GM15510 (cell line): ENCODE results near the gene THADA.

Experiments
- POLR2A ChIP-seq: IDR thresholded peaks from 3 replicates; pipeline ENCODE4 v1.6.1; 2011; ENCODE audit warnings: borderline replicate concordance; ENCODE audit not compliant: insufficient read length; ENCODE audit errors: extremely low read depth

The THADA gene

DNA sequence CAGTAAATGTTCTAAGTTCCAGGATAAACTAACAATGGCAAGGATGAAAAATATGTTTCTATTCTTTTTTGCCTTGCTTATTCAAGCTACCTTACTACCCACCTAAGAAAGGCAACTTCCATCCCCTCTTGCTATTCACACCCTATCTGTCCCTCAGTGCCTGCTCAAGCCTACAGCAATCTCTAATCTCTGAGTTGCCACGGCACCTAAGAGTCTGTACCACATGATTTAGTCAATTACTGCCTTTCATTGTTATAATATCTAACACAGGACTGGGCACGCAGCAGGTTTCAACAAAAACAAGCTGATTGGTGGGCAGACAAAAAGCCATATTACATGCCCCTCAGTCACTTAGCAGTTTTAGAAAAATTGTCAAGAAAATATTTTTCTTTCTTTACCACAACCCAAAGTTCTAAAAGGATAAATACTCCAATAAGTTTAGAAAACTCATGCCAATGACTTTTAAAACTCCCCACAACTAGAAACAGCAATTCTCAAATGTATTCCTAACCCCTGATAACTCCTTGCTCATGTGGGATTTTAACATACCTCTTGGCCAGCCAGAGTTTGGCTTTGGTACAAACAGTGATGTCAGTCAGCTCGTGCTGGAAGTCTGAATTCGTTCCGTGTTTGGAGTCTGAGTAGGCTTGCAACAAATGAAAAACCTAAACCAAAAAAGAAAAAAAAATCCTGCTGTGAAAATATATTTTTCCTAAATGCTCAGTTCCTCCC, 252.1 kb downstream of the THADA start:
- TF ChIP-seq POLR2A, result no peak

DNA sequence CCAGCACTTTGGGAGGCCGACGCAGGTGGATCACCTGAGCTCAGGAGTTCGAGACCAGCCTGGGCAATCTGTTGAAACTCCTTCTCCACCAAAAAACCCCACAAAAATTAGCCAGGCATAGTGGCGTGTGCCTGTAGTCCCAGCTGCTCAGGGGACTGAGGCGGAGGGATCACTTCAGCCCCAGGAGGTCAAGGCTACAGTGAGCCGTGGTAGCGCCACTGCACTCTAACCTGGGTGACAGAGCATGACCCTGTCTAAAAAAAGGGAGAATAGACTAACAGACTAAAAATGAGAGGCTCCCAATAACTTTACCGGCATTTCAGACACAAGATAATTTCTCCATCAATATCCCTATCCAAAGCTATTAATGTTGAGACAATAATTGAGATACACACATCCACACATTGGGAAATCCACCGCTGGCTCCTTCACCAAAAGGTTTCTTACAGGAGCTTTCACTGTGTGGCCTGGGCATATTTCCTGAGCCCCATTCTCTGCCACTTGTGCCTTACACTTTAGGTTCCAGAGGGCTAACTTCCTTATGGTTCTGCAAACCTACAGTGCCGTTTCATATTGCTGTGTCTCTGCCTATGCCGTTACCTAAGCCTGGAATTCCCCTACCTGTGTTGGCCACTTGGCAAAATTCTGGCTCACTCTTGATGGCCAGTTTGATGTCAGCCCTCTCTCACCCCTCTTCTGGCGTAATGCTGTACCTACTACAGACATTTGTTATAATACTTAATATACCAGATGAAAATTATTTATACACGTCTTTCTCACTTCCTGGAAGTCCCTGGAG, 253.7 kb downstream of the THADA start:
- no peak for TF ChIP-seq POLR2A

- TF ChIP-seq POLR2A, result no peak
These were observed 254.9 kb downstream of the THADA start for GRCh38 chr2:43340945-43341356.

- TF ChIP-seq POLR2A, result no peak
These were observed 255.8 kb downstream of the THADA start for GRCh38 chr2:43340066-43340465.

DNA sequence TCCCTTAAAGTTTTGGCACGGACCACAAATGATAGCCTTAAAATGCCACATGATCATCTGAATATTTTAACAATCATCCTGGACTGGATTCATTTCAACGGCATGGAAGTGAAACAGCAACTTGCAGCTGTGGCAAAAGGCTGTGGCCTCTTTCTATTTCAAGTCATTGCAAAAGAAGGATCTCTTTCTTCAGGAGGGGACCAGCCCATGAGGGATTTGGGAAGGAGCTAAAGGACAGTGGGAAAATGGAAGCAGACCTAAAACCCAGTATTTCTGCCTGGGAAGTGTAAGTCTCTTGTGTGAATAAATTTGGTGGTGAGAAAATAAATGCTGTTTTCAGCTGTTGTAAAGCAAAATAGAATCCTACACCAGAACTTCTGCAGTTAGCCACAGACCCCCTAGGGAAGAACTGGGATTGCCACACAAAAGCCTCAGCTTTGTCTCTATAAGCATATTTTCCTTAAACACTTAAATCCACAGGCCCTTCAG, 262.1 kb downstream of the THADA start:
- no peak for TF ChIP-seq POLR2A

- no peak for TF ChIP-seq POLR2A
These were observed 262.7 kb downstream of the THADA start for GRCh38 chr2:43333101-43333655.

- TF ChIP-seq POLR2A, result no peak
These were observed 263.2 kb downstream of the THADA start for GRCh38 chr2:43332653-43333052.

DNA sequence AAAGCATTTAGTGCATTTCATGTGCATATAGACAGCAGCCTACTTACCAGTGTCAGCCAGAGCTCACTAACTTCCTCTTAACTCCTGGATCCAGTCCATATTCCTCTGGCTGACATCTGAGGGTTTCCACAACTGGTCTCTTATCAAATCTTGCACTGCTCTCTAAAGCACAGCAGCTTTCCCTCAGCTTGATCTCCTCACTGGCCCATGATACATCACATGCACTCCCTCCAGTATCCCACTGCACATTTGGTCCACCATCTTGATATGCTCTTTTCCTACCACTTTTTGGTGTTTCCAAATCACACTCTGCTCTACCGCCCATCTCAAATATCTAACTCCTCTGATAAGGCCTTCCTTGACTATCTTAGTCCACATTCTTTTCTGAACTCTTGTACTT, 264.4 kb downstream of the THADA start:
- TF ChIP-seq POLR2A, result no peak

DNA sequence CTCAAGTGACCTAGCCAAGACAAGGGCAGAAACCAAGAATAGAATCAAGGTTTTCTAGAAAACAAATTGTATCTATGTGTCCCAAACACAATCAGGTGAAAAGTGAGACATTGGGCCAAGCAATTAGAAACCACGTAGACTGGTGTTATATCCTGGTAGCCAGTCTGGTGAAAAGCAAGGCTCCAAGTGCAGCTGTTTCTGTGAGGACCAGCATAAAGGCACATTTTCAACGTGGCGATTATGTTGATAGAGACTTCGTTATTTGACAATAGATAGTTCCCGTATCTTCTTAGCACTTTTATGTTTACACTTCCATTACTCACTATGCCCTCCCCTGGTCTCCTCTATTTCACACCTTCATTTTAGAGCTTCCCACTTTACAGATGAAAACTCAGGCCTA, 266.2 kb downstream of the THADA start:
- TF ChIP-seq POLR2A, result no peak

DNA sequence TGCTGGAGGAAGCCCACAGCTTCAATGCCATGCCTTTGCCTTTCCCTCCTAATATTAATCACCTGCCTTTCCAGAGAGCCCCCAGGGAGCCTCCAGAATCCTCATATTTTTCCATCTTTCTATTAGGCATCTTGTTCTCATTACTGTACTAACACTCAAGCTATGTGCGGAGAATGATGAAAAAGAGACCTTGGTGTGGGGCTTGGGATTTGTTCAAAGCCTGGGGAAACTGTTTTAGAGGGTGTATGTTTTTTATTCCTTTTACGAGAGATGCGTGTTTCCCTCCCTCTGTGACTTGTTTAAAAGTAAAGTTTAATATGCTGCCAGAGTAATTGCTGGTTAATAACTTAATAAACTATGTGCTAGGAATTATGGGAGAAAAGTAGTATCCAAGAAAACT, 267.0 kb downstream of the THADA start:
- TF ChIP-seq POLR2A, result no peak

DNA sequence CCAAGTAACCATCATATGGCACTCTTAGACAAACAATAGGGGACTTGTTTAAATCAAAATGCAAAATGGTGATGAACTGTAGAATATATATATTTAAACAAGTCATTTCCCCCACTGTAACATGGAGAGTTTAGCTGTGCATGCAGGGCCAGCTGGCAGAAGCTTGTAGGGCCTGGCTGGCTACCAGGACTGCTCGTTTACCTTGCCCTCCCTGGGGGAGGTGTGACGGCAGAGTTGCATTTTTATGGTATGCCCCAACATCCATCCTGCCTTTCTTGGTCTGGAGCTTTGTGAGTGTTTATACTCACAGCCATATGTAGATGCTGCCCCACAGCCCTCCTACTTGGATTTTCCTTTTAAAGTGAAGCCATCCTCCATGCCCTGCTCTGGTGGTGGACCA, 267.7 kb downstream of the THADA start:
- TF ChIP-seq POLR2A, result no peak

GRCh38 chr2:43327119-43327518, 268.7 kb downstream of the THADA start:
- no peak for TF ChIP-seq POLR2A

DNA sequence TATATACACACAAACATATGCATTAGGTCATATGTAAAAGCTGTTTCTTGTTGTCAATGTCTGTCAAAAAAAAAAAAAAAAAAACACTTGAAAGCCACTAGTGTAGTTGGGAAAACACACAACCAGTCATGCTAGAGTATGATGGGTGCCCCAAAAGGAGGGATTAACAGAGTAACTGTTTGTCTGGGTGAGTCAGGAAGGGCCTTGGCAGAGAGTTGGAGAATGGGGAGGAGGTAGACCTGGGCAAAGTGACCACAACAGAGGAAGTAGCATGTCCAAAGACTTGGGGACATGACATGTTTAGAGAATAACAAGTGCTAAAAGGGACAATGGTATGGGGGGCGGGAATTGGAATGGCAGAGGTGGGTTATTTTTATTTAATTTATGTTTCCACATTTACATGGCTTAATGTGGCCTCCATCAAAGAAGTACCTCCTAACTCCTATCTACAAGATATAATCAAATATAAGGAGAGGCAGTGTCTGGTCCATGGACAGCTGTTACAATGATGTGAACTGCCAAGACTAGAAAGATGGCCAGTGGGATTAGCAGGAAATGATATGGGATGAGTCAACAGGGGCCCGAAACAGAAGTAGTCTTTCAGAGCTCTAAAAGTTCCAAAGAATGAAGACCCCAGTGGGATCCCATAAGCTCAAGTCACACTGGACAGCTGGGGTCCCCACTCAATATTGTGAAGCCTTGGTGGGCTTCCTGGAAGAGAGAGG, 269.6 kb downstream of the THADA start:
- no peak for TF ChIP-seq POLR2A

DNA sequence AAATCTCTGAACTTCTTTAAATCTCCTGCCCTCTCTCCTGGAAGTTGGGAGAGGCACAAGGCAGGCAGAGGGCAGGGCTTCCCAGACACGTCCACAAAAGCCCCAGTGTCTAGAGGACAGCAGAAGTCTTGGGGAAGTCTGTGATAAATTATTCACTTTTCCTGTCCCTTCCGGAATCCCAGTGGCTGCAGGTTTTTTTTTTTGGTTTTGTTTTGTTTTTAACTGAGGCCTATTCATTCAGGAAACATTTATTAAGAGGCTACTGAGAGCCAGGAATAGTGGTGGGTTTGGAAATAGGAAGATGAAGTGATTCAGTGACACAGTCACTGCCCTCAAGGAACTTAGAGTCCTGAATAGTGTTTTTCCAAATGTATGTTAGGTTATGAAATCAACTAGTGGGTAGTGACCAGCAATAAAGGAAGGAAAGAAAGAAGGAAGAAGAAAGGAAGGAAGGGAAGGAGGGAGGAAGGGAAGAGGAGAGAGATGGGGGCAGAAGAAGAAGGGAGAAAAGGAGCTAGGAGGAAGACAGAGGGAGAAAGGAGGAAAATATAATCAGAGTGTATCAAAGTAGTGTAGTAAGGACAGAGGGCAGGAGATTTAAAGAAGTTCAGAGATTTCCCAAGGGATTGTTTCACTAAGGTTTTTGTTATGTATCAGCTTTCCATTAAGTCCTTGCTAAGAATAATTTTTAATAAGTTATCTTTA, 270.6 kb downstream of the THADA start:
- TF ChIP-seq POLR2A, result no peak

GRCh38 chr2:43324259-43325106, 271.4 kb downstream of the THADA start:
- no peak for TF ChIP-seq POLR2A
